T-helper 2 cell treated with Interferon-gamma antibody and Interleukin-4, amounts not matched to agents 100 ng/mL and 5 ng/mL, for 36 hours (primary cell): ENCODE measurements around the gene APLP2. TPM values are rescaled to one million over a fixed set of nuclear protein-coding genes. Genes with fewer than 3 reads are reported as not detected.

Experiments
- intact Hi-C: fragments of 100-400 bp; cut with micrococcal nuclease; formaldehyde crosslinking; loops from one replicate; pipeline ENCODE4 v1.15.1; 2023
- total RNA-seq: library from RNA; stranded (reverse); gene quantifications from 2 replicates; pipeline ENCODE4 v1.2.3, GENCODE V29; 2022

APLP2 gene
- total RNA-seq, 1 donor from 2014 or later, result 32.1 TPM

DNA sequence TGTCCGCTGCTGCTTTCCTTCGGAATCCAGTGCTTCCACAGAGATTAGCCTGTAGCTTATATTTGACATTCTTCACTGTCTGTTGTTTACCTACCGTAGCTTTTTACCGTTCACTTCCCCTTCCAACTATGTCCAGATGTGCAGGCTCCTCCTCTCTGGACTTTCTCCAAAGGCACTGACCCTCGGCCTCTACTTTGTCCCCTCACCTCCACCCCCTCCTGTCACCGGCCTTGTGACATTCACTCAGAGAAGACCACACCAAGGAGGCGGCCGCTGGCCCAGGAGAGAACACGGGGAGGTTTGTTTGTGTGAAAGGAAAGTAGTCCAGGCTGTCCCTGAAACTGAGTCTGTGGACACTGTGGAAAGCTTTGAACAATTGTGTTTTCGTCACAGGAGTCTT is 74.4 kb downstream of the APLP2 start:
- intact Hi-C loops, result no loop called here

GRCh38 chr11:130144861-130145281 is 75.2 kb downstream of the APLP2 start:
- intact Hi-C loops, result no loop called here

GRCh38 chr11:130145311-130145812 is 75.7 kb downstream of the APLP2 start:
- intact Hi-C loops, result no loop called here

GRCh38 chr11:130145975-130146776 is 76.5 kb downstream of the APLP2 start:
- intact Hi-C loops, result no loop called here

DNA sequence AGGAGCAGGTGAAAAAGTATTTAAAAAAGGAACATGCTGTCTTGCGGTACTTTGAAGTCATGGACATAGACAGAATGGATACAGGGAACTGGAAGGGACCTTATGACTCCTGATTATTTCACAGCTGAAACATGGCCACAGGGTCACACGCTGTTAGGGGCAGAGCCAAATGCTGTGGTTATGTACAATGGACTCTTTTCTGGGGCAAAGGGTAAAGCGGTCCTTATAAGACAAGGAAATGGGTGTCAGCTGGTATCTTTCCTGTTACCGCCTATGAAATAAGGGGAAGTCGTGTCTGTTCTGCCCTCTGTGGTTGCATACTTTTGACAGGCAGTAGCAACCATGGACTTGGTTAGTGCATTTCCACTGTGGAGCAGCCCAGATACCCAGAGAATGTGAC is 77.1 kb downstream of the APLP2 start:
- intact Hi-C loops, result no loop called here

DNA sequence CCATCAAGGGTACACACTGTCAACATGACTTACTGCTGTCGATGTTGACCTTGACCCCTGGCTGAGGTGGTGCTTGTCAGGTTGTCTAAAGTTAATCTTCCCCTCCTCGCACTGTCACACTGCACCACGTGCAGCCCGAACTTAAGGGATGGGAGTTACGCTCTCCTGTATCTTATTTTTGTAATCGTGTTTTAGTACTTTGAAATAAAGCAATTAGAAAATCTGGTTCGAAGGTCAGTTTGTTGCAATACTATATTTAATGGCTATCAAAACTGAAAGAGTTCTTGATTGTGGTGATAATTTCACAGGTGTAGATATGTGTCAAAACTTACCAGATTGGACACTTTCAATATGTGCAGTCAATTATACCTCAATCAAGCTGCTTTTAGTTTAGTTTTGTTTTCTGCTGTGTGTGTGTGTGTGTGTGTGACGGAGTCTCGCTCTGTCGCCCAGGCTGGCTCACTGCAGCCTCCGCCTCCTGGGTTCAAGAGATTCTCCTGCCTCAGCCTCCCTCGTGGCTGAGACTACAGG is 79.2 kb downstream of the APLP2 start:
- intact Hi-C loops, result no loop called here

DNA sequence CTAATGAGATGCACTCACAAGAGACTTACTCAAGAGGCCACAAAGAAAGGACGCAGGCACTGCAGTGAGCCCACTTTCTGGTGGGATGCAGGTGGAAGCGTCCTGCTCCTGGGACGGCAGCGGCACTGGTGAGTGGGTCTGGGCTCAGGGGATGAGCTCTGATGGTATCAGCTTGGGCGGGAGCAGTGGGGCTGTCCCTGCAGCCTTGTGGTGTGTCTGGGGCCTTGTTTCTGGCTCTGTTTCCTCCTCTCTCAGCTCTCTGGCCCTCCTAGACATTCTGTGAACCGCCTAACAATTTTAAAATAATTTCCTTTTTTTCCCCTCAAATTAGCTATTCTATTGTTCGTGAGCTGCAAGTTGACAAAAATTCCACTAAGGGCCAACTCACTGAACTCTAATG is 81.1 kb downstream of the APLP2 start:
- intact Hi-C loops, result no loop called here

- intact Hi-C loops, result no loop called here
Measured at GRCh38 chr11:130151196-130151595, 81.5 kb downstream of the APLP2 start.

GRCh38 chr11:130156108-130157022 is 86.7 kb downstream of the APLP2 start:
- intact Hi-C loops, result no loop called here

DNA sequence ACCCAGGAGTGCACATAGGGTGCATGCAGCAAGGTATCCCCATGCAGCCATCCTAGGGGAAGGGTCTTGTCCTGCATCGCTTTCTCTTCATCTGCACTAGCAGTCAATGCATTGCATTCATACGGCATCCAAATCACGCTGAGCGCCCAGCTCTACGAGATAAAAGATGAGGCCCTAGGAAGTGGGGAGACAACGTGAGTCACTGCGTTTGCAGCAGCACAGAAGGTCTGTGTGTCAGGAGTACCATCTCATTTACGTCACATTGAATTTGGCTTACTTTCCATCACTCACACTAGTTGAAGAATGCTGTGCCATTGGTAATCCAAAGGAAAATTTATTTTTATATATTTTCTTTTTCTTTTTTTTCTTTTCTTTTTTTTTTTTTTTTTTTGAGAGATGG is 87.4 kb downstream of the APLP2 start:
- intact Hi-C loops, result no loop called here

DNA sequence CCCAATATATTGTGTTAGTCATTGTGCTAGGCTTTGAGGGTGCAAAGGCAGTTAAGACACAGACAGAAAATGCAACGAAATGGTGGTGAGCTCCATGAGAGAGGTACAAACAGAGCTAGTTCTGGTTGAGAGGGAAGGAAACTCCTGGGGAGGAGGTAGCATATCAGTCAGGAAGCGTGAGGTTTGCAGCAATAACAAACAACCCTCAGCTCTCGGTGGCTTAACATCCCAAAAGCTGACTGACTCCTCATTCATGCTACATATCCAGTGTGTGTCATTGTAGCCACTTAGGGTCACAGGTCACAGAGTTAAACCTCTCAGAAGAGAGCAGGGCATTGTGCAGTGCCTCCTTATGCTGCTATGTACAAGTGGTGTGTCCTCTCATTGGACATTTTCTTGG is 88.1 kb downstream of the APLP2 start:
- intact Hi-C loops, result no loop called here

- intact Hi-C loops, result no loop called here
Measured at GRCh38 chr11:130159139-130159538, 89.4 kb downstream of the APLP2 start.

DNA sequence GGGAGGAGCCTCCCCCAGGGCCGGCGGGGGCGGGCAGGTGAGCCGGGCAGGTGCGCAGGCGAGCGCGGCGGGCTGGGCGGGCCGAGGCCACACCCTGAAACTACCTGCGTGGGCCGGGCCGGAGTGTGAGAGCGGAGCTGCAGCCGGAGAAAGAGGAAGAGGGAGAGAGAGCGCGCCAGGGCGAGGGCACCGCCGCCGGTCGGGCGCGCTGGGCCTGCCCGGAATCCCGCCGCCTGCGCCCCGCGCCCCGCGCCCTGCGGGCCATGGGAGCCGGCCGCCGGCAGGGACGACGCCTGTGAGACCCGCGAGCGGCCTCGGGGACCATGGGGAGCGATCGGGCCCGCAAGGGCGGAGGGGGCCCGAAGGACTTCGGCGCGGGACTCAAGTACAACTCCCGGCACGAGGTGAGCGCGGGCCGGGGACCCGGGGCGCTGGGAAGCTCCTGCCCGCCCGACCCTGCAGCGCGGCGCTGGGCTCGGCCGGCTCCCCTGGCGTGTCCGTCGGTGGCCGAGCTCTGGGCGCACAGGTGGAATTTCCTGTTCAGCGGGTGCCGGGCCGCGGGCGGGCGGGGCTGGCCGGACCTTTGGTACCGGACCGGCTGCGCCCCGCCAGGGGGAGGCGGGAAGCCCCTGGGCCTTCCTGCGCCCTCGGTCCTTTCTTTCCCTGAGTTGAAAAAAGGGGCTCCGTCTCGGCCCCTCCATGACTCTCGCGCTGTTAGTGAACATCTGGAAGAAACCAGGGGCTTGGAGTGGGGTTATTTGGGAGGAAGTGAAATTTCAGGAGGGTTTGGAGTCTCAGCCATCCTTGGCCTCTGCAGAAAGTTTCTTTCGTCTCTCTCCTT is 90.2 kb downstream of the APLP2 start, which contains the start of gene ST14:
Gene ST14, plus strand, starts transcription at position 126 of the 841 bp plus-strand sequence. Its CDS starts 198 bp downstream, at position 324.
- intact Hi-C loops, result no loop called here

DNA sequence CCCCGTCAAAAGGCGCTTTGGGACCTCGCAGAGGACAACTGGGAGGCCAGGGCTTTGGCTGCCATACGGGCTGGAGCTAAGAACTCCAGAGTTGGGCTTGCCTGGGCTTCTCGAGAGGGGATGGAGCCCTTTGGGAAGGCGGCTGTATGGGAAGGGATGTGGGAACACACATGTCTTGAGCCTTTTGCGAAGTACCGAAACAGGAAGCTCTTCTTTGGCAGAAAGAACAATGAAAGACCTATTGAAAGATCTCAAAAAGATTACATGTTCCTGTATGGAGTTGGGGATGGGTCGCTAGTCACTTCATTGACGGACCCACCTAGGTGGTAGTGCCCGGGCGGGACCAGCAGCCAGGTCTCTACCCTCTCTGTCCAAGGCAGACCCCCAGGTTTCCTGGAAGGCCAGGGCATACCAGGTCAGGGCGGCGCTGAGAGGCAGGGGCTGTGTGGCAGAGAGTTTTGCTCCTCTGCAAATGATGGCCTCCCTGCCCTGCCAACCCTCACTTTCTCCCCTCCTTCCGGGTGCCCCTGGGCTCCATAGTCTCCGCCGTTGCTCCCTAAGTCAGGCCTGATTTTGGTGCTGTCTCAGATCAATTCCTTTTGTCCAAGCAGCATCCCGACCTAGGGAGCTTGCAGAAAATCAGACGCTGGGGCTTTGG is 90.9 kb downstream of the APLP2 start:
- intact Hi-C loops, result no loop called here

GRCh38 chr11:130161441-130162145 is 91.9 kb downstream of the APLP2 start:
- intact Hi-C loops, result no loop called here

DNA sequence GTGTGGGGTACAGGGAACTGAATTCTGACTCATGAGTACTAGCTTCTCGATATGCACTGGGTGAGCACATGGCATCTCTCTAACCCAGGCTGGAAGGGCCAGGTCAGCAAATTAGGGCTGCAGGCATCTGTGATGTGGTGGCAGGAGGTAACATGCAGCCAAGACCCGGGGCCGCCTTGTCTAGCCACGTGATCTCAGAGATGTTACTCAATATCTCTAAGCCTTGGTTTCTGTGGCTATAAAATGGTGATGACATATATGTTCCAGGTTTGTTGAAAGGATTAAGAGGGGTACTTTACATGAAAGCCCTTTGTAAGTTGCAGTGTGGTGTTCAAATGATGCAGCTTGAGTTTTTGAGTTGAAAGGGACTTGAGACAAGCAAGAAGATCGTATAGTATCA is 93.0 kb downstream of the APLP2 start:
- intact Hi-C loops, result no loop called here

DNA sequence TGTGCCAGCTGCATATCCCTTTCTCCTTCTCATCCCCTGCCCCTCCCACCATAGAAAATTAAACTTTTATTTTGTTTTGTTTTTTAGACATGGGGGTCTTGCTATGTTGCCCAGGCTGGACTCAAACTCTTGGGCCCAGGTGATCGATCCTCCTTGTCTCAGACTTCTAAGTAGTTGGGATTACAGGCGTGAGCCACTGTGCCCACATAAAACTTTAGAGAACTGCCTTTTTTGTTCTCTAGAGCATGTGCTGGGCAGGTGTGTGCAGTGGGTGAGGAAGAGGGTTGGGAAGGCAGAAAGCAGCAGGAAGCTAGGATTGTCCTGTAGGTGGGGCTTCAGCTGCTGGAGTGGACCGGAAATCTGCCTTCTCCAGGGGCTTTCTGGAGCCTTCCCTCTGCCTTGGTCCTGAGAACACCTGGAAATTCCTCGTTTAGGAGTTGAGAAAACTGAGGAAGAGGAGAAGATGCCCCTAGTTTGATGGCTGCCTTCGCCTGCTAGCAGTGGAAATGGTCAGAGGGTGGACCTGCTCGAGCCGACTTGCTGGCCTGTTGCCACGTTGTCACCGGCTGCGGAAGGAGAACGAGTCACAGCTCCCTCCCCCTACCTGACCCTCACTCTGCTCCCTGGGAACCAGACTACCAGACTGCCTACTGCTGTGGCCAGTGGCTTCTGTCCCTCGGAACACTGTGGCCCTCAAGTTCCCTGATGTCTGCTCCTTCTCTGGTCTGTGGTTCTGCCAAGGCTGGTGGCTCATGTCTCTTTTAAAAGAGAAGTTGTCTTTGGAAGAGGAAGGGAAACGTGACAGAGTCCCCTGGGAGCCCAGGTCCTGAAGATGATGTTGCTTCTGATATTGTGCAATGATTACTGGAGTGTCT is 93.9 kb downstream of the APLP2 start:
- intact Hi-C loops, result no loop called here

DNA sequence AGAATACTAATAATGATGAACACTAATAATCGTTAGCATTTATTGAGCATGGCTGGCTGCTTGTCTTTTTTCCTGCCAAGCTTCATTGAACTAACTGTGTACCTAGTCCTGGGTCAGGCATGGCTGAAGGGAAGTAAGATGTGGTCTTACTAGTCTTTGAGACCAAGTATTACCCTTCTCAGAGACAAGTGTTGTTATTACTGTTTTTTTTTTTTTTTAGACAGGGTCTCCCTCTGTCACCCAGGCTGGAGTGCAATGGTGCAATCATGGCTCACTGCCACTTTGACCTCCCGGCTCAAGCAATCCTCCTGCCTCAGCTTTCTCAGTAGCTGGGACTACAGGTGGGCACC is 94.5 kb downstream of the APLP2 start:
- intact Hi-C loops, result no loop called here
